HCT116 (cell line): ENCODE measurements around the gene HOXD8. TPM values are rescaled to one million over a fixed set of nuclear protein-coding genes. Genes with fewer than 3 reads are reported as not detected.

Source experiments
- ATAC-seq: fragments of 200-7000 bp; cut with Tn5 transposase; 2 replicates; pipeline ENCODE4 v1.9.1; 2020; ENCODE audit warnings: mild to moderate bottlenecking, moderate library complexity
- BruUV-seq: library from RNA; stranded (reverse); fragments of 400-500 nt; replicated peaks from 2 replicates; lab custom pipeline; 2021; lab: Mats Ljungman, UMichigan
- CTCF ChIA-PET: fragments of 300-600 bp; sonication (Branson Sonifier 250); formaldehyde crosslinking; loops from one replicate; lab custom pipeline; 2021; ENCODE audit warnings: antibody characterized with exemption; lab: Charles Lee
- POLR2A ChIA-PET: fragments of 300-600, 350-600 bp; sonication (Branson Sonifier 250); formaldehyde crosslinking; loops from one replicate; lab custom pipeline; 2021; ENCODE audit warnings: antibody characterized with exemption; lab: Charles Lee
- RAD21 ChIA-PET, 2 experiments: fragments of 300-600 bp; sonication (Branson Sonifier 250); formaldehyde crosslinking; loops; one replicate each; lab custom pipeline; 2023; ENCODE audit warnings: low total read pairs in 2 of 2; ENCODE audit not compliant: uncharacterized antibody in 2 of 2, unreplicated experiment in 2 of 2, low non-redundant PET in 1 of 2; lab: Charles Lee
- DNase-seq: peaks from one replicate; pipeline ENCODE4 v3.0.0-alpha.2; 2010; ENCODE audit warnings: low read depth, low spot score
- H2AFZ ChIP-seq: fragments of 200-600 bp; shearing (Covaris generic), sonication (generic); 2 replicates; pipeline ENCODE4 v1.6.1; 2017; ENCODE audit warnings: low read depth, mixed run types, mixed read lengths, antibody characterized with exemption, low read length; ENCODE audit not compliant: poor library complexity, severe bottlenecking
- H3K27ac ChIP-seq: 2 replicates; pipeline ENCODE4 v1.5.1; 2012; ENCODE audit warnings: low read depth, low read length
- H3K27me3 ChIP-seq: fragments of 200-600 bp; sonication (generic); 2 replicates; pipeline ENCODE4 v1.6.1; 2016; ENCODE audit warnings: mixed run types, low read length, mixed read lengths; ENCODE audit not compliant: insufficient read depth
- H3K36me3 ChIP-seq, 2 experiments: fragments of 200-500 bp in 1 of 2; fragments of 200-600 bp in 1 of 2; sonication (Bioruptor generic) in 1 of 2; sonication (generic) in 1 of 2; 2 replicates each; pipeline versions ENCODE4 v1.5.1 to v1.6.1; 2014 to 2016; ENCODE audit warnings: low read length in 2 of 2, inconsistent platforms in 1 of 2, mixed read lengths in 1 of 2, mixed run types in 1 of 2; ENCODE audit not compliant: insufficient read depth in 2 of 2, control insufficient read depth in 1 of 2
- H3K4me1 ChIP-seq, 2 experiments: fragments of 200-600 bp in 1 of 2; sonication (generic) in 1 of 2; 2 replicates each; pipeline versions ENCODE4 v1.5.1 to v1.6.1; 2012 to 2017; ENCODE audit warnings: low read length in 2 of 2, inconsistent platforms in 1 of 2, mild to moderate bottlenecking in 1 of 2, mixed read lengths in 1 of 2, mixed run types in 1 of 2, moderate library complexity in 1 of 2; ENCODE audit not compliant: insufficient read depth in 2 of 2, control insufficient read depth in 1 of 2
- H3K4me2 ChIP-seq: fragments of 200-600 bp; sonication (generic); 2 replicates; pipeline ENCODE4 v1.6.1; 2017; ENCODE audit warnings: mixed run types, low read length, mixed read lengths
- H3K4me3 ChIP-seq, 2 experiments: fragments of 200-600 bp in 1 of 2; sonication (generic) in 1 of 2; replicated peaks in 1 of 2; 2 replicates each; pipeline ENCODE4 v1.5.1; 2011 to 2016; ENCODE audit warnings: low read length in 2 of 2, control low read depth in 1 of 2, low read depth in 1 of 2, mild to moderate bottlenecking in 1 of 2, mixed read lengths in 1 of 2, mixed run types in 1 of 2
- H3K79me2 ChIP-seq: fragments of 200-600 bp; sonication (generic); 2 replicates; pipeline ENCODE4 v1.6.1; 2017; ENCODE audit warnings: mild to moderate bottlenecking, mixed run types, low read length, moderate library complexity, mixed read lengths; ENCODE audit not compliant: insufficient read depth
- H3K9ac ChIP-seq: fragments of 200-600 bp; sonication (generic); 2 replicates; pipeline ENCODE4 v1.6.1; 2016; ENCODE audit warnings: low read length, mixed read lengths
- H3K9me2 ChIP-seq: fragments of 200-600 bp; sonication (generic), shearing (Covaris generic); 2 replicates; pipeline ENCODE4 v1.6.1; 2017; ENCODE audit warnings: mixed run types, mild to moderate bottlenecking, moderate library complexity; ENCODE audit not compliant: insufficient read depth
- H3K9me3 ChIP-seq, 2 experiments: fragments of 200-500 bp in 1 of 2; fragments of 200-600 bp in 1 of 2; sonication (Bioruptor generic) in 1 of 2; sonication (generic) in 1 of 2; 2 replicates each; pipeline ENCODE4 v1.6.1; 2014 to 2017; ENCODE audit warnings: low read length in 2 of 2, mixed read lengths in 2 of 2, inconsistent platforms in 1 of 2, low read depth in 1 of 2, mild to moderate bottlenecking in 1 of 2, mixed run types in 1 of 2, moderate library complexity in 1 of 2; ENCODE audit not compliant: control insufficient read depth in 1 of 2, insufficient read depth in 1 of 2
- H4K20me1 ChIP-seq: fragments of 200-600 bp; sonication (generic), shearing (Covaris generic); 2 replicates; pipeline ENCODE4 v1.6.1; 2017; ENCODE audit warnings: mixed run types, mild to moderate bottlenecking, moderate library complexity; ENCODE audit not compliant: insufficient read depth
- CBX3 ChIP-seq: IDR thresholded peaks from 2 replicates; pipeline ENCODE4 v1.6.1; 2012; ENCODE audit warnings: low read depth
- EZH2 ChIP-seq: fragments of 200-600 bp; sonication (generic); IDR thresholded peaks from 2 replicates; pipeline ENCODE4 v1.6.1; 2017; ENCODE audit warnings: antibody characterized with exemption, mixed run types
- EZH2phosphoT487 ChIP-seq: fragments of 200-600 bp; IDR thresholded peaks from 2 replicates; pipeline ENCODE4 v1.6.1; 2018; ENCODE audit warnings: antibody characterized with exemption, borderline replicate concordance
- FOSL1 ChIP-seq: IDR thresholded peaks from 2 replicates; pipeline ENCODE4 v1.6.1; 2012; ENCODE audit warnings: low read depth
- JUND ChIP-seq: IDR thresholded peaks from 2 replicates; pipeline ENCODE4 v1.6.1; 2012
- SP1 ChIP-seq: IDR thresholded peaks from 2 replicates; pipeline ENCODE4 v1.6.1; 2012; ENCODE audit warnings: low read depth
- SRF ChIP-seq: IDR thresholded peaks from 2 replicates; pipeline ENCODE4 v1.6.1; 2012; ENCODE audit warnings: low read depth
- TCF7L2 ChIP-seq: IDR thresholded peaks from 2 replicates; pipeline ENCODE4 v1.7.0; 2011; ENCODE audit warnings: borderline replicate concordance, inconsistent platforms; ENCODE audit not compliant: insufficient read depth, insufficient read length; ENCODE audit errors: extremely low read depth
- YY1 ChIP-seq: IDR thresholded peaks from 2 replicates; pipeline ENCODE4 v1.6.1; 2011; ENCODE audit warnings: low read length, low read depth, moderate library complexity, mild to moderate bottlenecking; ENCODE audit not compliant: insufficient replicate concordance; ENCODE audit errors: extremely low read depth
- ZBTB33 ChIP-seq: IDR thresholded peaks from 2 replicates; pipeline ENCODE4 v1.6.1; 2011; ENCODE audit warnings: mild to moderate bottlenecking, low read length, moderate library complexity; ENCODE audit not compliant: insufficient replicate concordance; ENCODE audit errors: extremely low read depth
- intact Hi-C: fragments of 100-400 bp; cut with micrococcal nuclease; formaldehyde crosslinking; loops from 2 replicates; pipeline ENCODE4 v1.10.0; 2022
- total RNA-seq: library from RNA; stranded (reverse); gene quantifications from one replicate; pipeline ENCODE4 v1.2.1, GENCODE V29; 2021; ENCODE audit not compliant: unreplicated experiment
- TF ChIP-seq, protein P1 (sequence below): IDR thresholded peaks from 2 replicates; pipeline ENCODE4 v1.6.1; 2012

HOXD8 gene
- total RNA-seq, 1 experiment from 2014 or later, result 6.0 TPM

GRCh38 chr2:176154576-176155252 is 25.2 kb downstream of the HOXD8 start (continued):
- TF ChIP-seq EZH2 (no peak), YY1 (no peak), CBX3 (no peak), SRF (no peak), FOSL1 (no peak)

GRCh38 chr2:176155356-176156044 is 26.0 kb downstream of the HOXD8 start:
- Histone ChIP-seq H3K9ac (no peak overlapping the region), H3K4me3 (no peak overlapping the region), H2AFZ (no peak overlapping the region), H3K4me1 (no peaks in the 10 kb centered on the region), H3K9me2 (no peaks in the 10 kb centered on the region), H3K79me2 (no peaks in the 10 kb centered on the region), H3K9me3 (no peaks in the 10 kb centered on the region), H3K27ac (no peak overlapping the region), H3K4me2 (no peak overlapping the region), H3K27me3 (no peaks in the 10 kb centered on the region), H3K36me3 (no peaks in the 10 kb centered on the region), H4K20me1 (no peaks in the 10 kb centered on the region)
- no TSS peak for BruUV-seq
- ATAC-seq, result no peak
- ChIA-PET RAD21 (no interaction called here), POLR2A (no interaction called here), CTCF (interaction anchor here (1.0 kb wide), 1 partner anchor 299 kb away, joined by 3 read pairs; no protein-coding TSS in a partner anchor)
- TF ChIP-seq, protein P1, sequence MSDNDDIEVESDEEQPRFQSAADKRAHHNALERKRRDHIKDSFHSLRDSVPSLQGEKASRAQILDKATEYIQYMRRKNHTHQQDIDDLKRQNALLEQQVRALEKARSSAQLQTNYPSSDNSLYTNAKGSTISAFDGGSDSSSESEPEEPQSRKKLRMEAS, result no peak
- TF ChIP-seq ZBTB33, result no peak
- TF ChIP-seq FOSL1, result no peak
- no peak for TF ChIP-seq SP1
- TF ChIP-seq YY1, result no peak
- TF ChIP-seq EZH2phosphoT487, result no peak
- TF ChIP-seq JUND, result no peak
- TF ChIP-seq EZH2, result no peak
- no peak for TF ChIP-seq SRF
- TF ChIP-seq TCF7L2, result no peak
- DNase-seq, result no peak
- intact Hi-C loops, result no loop called here
